OCI-LY1 (cell line): Measurements from ENCODE around the gene PTPRM.

Source experiments
- H2AFZ ChIP-seq: fragments of 200-600 bp; sonication (generic), shearing (Covaris generic); 2 replicates; pipeline ENCODE4 v1.6.0; 2014; ENCODE audit warnings: antibody characterized with exemption, mild to moderate bottlenecking, low read length
- H3F3A ChIP-seq: fragments of 200-600 bp; sonication (generic), shearing (Covaris generic); 2 replicates; pipeline ENCODE4 v1.6.0; 2014; ENCODE audit warnings: mild to moderate bottlenecking, antibody characterized with exemption, low read length, moderate library complexity; ENCODE audit not compliant: insufficient read depth
- H3K27ac ChIP-seq: fragments of 200-600 bp; sonication (generic); 2 replicates; pipeline ENCODE4 v1.5.1; 2014; ENCODE audit warnings: low read length, mixed run types, mild to moderate bottlenecking, low read depth; ENCODE audit not compliant: poor library complexity, severe bottlenecking
- H3K27me3 ChIP-seq: fragments of 200-600 bp; sonication (generic); 2 replicates; pipeline ENCODE4 v1.6.0; 2014; ENCODE audit warnings: antibody characterized with exemption, mild to moderate bottlenecking, low read length, moderate library complexity; ENCODE audit not compliant: insufficient read depth
- H3K36me3 ChIP-seq: fragments of 200-600 bp; sonication (generic); 2 replicates; pipeline ENCODE4 v1.6.1; 2014; ENCODE audit warnings: mild to moderate bottlenecking, antibody characterized with exemption, low read length, moderate library complexity, mixed read lengths; ENCODE audit not compliant: insufficient read depth
- H3K4me1 ChIP-seq: fragments of 200-600 bp; sonication (generic); 2 replicates; pipeline ENCODE4 v1.5.1; 2014; ENCODE audit warnings: mild to moderate bottlenecking, low read length, moderate library complexity; ENCODE audit not compliant: insufficient read depth, severe bottlenecking
- H3K4me2 ChIP-seq: fragments of 200-600 bp; sonication (generic), shearing (Covaris generic); 2 replicates; pipeline ENCODE4 v1.6.1; 2014; ENCODE audit warnings: low read length
- H3K4me3 ChIP-seq: fragments of 200-600 bp; sonication (generic); 2 replicates; pipeline ENCODE4 v1.5.1; 2014; ENCODE audit warnings: low read length, low read depth, mild to moderate bottlenecking, mixed read lengths; ENCODE audit not compliant: poor library complexity, severe bottlenecking
- H3K79me2 ChIP-seq: fragments of 200-600 bp; shearing (Covaris generic); 2 replicates; pipeline ENCODE4 v1.6.1; 2016; ENCODE audit warnings: mixed run types, low read length, mixed read lengths; ENCODE audit not compliant: insufficient read depth
- H3K9ac ChIP-seq: fragments of 200-600 bp; sonication (generic), shearing (Covaris generic); 2 replicates; pipeline ENCODE4 v1.6.1; 2014; ENCODE audit warnings: mild to moderate bottlenecking, low read length, mixed read lengths
- H3K9me2 ChIP-seq: fragments of 200-600 bp; sonication (generic), shearing (Covaris generic); 2 replicates; pipeline ENCODE4 v1.6.1; 2014; ENCODE audit warnings: low read depth, mild to moderate bottlenecking, low read length, mixed read lengths
- H3K9me3 ChIP-seq: fragments of 200-600 bp; shearing (Covaris generic); 2 replicates; pipeline ENCODE4 v1.6.1; 2014; ENCODE audit warnings: low read length, mixed read lengths
- H4K20me1 ChIP-seq: fragments of 200-600 bp; sonication (generic), shearing (Covaris generic); 2 replicates; pipeline ENCODE4 v1.6.0; 2016; ENCODE audit warnings: mild to moderate bottlenecking, low read length; ENCODE audit not compliant: insufficient read depth
- EZH2 ChIP-seq: fragments of 200-600 bp; sonication (generic), shearing (Covaris generic); IDR thresholded peaks from 2 replicates; pipeline ENCODE4 v1.8.0; 2017; ENCODE audit warnings: borderline replicate concordance, mixed run types, mild to moderate bottlenecking, antibody characterized with exemption, low read length, moderate library complexity, mixed read lengths
- TF ChIP-seq, protein P1 (sequence below): fragments of 200-600 bp; sonication (generic), shearing (Covaris generic); IDR thresholded peaks from 2 replicates; pipeline ENCODE4 v1.5.1; 2017; ENCODE audit warnings: mild to moderate bottlenecking, antibody characterized with exemption, low read length, moderate library complexity, mixed read lengths

The PTPRM gene

DNA sequence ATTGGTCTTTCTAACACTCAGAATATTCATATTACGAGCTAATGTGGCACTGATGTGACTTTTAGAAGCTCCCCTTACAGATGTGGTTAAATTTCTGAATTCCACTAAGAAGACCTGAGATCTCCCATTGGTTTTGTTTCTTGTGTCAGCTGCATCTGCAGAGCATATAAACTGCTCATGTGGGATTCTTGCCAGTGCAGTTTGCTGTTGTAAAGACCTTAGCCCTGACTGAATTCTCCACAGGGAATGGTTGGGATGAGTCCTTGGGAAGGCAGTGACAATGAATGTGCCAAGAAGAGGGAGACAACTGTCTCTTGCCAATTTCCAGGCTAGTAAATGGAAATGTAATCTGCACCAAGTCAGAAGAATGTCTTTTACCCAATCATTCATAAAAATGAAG is 94.1 kb downstream of the PTPRM start:
- no peaks in the 10 kb centered on the region for H3K4me1 ChIP-seq

DNA sequence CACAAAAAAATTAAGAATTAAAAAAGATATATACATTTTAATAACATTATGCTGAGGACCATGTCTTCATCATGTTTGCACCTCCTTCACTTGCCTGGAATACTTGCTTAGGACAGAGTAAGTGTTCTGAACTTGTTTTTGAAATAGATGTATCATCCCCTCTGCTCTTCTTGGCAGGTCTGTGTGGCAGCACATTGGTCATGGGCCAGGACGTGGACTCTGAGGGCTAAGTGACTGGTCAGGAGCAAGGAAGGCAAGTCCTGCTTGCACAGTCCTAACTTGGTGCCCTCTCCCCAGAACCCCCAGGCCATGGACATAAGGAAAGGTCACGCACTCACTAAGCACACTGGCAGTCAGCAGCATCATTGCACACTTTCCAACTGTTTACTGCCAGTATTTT is 95.8 kb downstream of the PTPRM start:
- Histone ChIP-seq H3K27ac (no peak overlapping the region), H3F3A (no peaks in the 10 kb centered on the region), H3K9me3 (no peaks in the 10 kb centered on the region), H3K27me3 (no peaks in the 10 kb centered on the region), H3K9me2 (no peaks in the 10 kb centered on the region), H2AFZ (no peak overlapping the region), H3K4me2 (no peak overlapping the region), H3K79me2 (no peaks in the 10 kb centered on the region), H3K4me3 (no peak overlapping the region), H3K9ac (no peak overlapping the region), H3K4me1 (no peaks in the 10 kb centered on the region), H4K20me1 (no peaks in the 10 kb centered on the region), H3K36me3 (no peaks in the 10 kb centered on the region)
- TF ChIP-seq, protein P1, sequence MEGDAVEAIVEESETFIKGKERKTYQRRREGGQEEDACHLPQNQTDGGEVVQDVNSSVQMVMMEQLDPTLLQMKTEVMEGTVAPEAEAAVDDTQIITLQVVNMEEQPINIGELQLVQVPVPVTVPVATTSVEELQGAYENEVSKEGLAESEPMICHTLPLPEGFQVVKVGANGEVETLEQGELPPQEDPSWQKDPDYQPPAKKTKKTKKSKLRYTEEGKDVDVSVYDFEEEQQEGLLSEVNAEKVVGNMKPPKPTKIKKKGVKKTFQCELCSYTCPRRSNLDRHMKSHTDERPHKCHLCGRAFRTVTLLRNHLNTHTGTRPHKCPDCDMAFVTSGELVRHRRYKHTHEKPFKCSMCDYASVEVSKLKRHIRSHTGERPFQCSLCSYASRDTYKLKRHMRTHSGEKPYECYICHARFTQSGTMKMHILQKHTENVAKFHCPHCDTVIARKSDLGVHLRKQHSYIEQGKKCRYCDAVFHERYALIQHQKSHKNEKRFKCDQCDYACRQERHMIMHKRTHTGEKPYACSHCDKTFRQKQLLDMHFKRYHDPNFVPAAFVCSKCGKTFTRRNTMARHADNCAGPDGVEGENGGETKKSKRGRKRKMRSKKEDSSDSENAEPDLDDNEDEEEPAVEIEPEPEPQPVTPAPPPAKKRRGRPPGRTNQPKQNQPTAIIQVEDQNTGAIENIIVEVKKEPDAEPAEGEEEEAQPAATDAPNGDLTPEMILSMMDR: no peak
- TF ChIP-seq EZH2: no peak

More for the DNA sequence above, 94.1 kb downstream of the PTPRM start:
- Histone ChIP-seq H3K9me3 (no peaks in the 10 kb centered on the region), H3K27ac (no peak overlapping the region), H3K9me2 (no peaks in the 10 kb centered on the region), H3K27me3 (no peaks in the 10 kb centered on the region), H3K4me3 (no peak overlapping the region), H3K9ac (no peak overlapping the region), H2AFZ (no peak overlapping the region), H3K36me3 (no peaks in the 10 kb centered on the region), H3F3A (no peaks in the 10 kb centered on the region), H4K20me1 (no peaks in the 10 kb centered on the region), H3K79me2 (no peaks in the 10 kb centered on the region), H3K4me2 (no peak overlapping the region)
- no peak for TF ChIP-seq EZH2
- TF ChIP-seq, protein P1: no peak

DNA sequence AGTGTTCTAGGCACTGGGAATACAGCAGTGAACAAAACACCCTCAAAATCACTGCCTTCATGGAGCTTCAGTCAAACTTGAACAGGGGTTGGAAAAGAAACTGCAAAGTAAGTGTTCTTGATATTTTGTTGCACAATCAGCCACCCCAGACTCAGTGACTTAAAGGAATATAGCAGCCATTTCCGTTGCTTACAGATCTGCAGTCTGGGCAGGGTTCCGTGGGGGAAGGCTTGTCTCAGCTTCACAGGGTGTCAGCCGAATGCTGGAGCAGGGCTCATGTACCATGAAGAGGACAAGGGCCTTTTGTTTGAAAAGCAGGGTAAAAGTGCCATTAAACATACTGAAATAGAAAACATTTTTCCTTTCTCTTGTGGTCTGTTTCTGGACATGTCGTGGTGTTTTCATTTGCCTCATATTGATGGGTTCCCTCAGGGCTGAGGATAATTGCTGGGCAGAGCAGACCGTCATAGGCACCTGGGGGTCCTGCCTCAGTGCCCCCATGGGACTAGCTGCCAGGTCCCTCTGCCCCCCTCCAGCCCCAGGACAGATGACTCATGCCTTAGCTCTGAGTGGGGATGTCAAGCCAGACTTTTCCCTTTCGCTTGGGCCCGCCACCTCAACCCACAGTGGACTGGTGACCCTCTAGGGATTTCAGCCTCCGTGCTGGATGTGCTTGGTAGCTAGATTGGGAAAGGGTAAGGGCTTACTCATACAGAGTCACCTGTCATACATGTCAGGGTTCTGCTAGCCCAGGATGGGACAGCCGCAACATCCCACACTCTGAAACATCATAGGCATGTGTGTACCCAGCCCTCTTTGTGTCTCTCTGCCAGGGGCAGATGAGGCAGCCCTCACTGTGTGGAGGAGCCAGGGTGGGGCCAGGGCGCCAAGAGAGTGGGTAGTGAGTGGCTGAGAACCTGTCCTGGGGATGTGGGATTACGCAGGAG is 96.5 kb downstream of the PTPRM start:
- Histone ChIP-seq H3K36me3 (no peaks in the 10 kb centered on the region), H3F3A (no peaks in the 10 kb centered on the region), H3K4me1 (no peaks in the 10 kb centered on the region), H3K4me2 (no peak overlapping the region), H3K9me2 (no peaks in the 10 kb centered on the region), H3K9ac (no peak overlapping the region), H4K20me1 (no peaks in the 10 kb centered on the region), H3K79me2 (no peaks in the 10 kb centered on the region), H3K27ac (no peak overlapping the region), H3K4me3 (no peak overlapping the region), H3K9me3 (no peaks in the 10 kb centered on the region), H2AFZ (no peak overlapping the region), H3K27me3 (no peaks in the 10 kb centered on the region)
- no peak for TF ChIP-seq EZH2
- TF ChIP-seq, protein P1: no peak
